Measurements from ENCODE around the gene CYB5A.
"Not testable (repeated sequence)": the region's sequence is repeated elsewhere in the genome, so short reads cannot be mapped to it uniquely, and the experiment has no call there.

The CYB5A gene

GRCh38 chr18:74299746-74300145, 8.0 kb upstream of the CYB5A start:
- DNase-seq (ENCODE audit: insufficient read length, low spot score) (no peak), FAIRE-seq (no peak)

GRCh38 chr18:74299162-74299561, 7.4 kb upstream of the CYB5A start:
- no peak for FAIRE-seq
- DNase-seq (ENCODE audit: insufficient read length, low spot score), result no peak

GRCh38 chr18:74294526-74294925, 2.8 kb upstream of the CYB5A start:
- no peak for DNase-seq (ENCODE audit: insufficient read length, low spot score)
- FAIRE-seq, result no peak

GRCh38 chr18:74292982-74293381, 1.2 kb upstream of the CYB5A start:
- DNase-seq (ENCODE audit: insufficient read length, low spot score); FAIRE-seq: not testable (repeated sequence)

GRCh38 chr18:74292541-74292858, 737 bp upstream of the CYB5A start:
- FAIRE-seq (no peak), DNase-seq (ENCODE audit: insufficient read length, low spot score) (no peak)

GRCh38 chr18:74291472-74291770, 342 bp downstream of the CYB5A start:
- FAIRE-seq, result no peak
- DNase-seq (ENCODE audit: insufficient read length, low spot score), result no peak

GRCh38 chr18:74290794-74291471, 830 bp downstream of the CYB5A start:
- FAIRE-seq (no peak), DNase-seq (ENCODE audit: insufficient read length, low spot score) (no peak)

- FAIRE-seq (no peak), DNase-seq (ENCODE audit: insufficient read length, low spot score) (no peak)
Observed at GRCh38 chr18:74290021-74290420, 1.7 kb downstream of the CYB5A start.

- no peak for DNase-seq (ENCODE audit: insufficient read length, low spot score)
- FAIRE-seq, result no peak
Observed at GRCh38 chr18:74289137-74289536, 2.6 kb downstream of the CYB5A start.

- no peak for FAIRE-seq
- DNase-seq (ENCODE audit: insufficient read length, low spot score), result no peak
Observed at GRCh38 chr18:74288730-74289129, 3.0 kb downstream of the CYB5A start.

GRCh38 chr18:74288041-74288440, 3.7 kb downstream of the CYB5A start:
- FAIRE-seq (no peak), DNase-seq (ENCODE audit: insufficient read length, low spot score) (no peak)

- DNase-seq (ENCODE audit: insufficient read length, low spot score) (no peak), FAIRE-seq (no peak)
Observed at GRCh38 chr18:74286856-74287255, 4.9 kb downstream of the CYB5A start.

GRCh38 chr18:74286106-74286855, 5.5 kb downstream of the CYB5A start:
- FAIRE-seq (no peak), DNase-seq (ENCODE audit: insufficient read length, low spot score) (no peak)

- DNase-seq (ENCODE audit: insufficient read length, low spot score); FAIRE-seq: not testable (repeated sequence)
Observed at GRCh38 chr18:74285583-74285982, 6.2 kb downstream of the CYB5A start.

- DNase-seq (ENCODE audit: insufficient read length, low spot score) (no peak), FAIRE-seq (no peak)
Observed at GRCh38 chr18:74284980-74285355, 6.8 kb downstream of the CYB5A start.

- FAIRE-seq, result no peak
- no peak for DNase-seq (ENCODE audit: insufficient read length, low spot score)
Observed at GRCh38 chr18:74284191-74284979, 7.4 kb downstream of the CYB5A start.

GRCh38 chr18:74283646-74284045, 8.1 kb downstream of the CYB5A start:
- DNase-seq (ENCODE audit: insufficient read length, low spot score) (no peak), FAIRE-seq (no peak)

GRCh38 chr18:74282755-74283554, 8.8 kb downstream of the CYB5A start:
- FAIRE-seq (no peak), DNase-seq (ENCODE audit: insufficient read length, low spot score) (no peak)

GRCh38 chr18:74281980-74282754, 9.6 kb downstream of the CYB5A start:
- FAIRE-seq (no peak), DNase-seq (ENCODE audit: insufficient read length, low spot score) (no peak)

All from HTR-8/SVneo (cell line).